ENCODE data around the gene ADAMTSL1.

DNA sequence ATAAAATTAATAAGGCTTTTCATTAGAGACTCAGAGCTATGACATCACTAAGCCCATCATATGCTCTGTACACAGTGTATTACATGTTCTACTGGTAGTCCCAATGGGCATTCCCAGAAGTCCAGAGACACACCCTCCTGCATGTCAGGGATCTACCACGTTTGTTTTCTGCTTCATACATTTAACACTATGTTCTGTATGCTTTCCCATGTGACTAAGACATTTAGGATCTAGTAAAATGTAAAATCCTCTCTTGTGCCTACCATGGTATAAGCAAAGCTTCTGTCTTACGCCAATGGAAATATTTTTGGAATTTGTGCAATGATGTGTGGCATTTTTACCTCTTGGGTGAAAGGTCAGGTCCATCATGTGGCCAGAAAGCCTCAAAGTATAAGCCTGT, 192.4 kb downstream of the ADAMTSL1 start:
- no peak for TF ChIP-seq CTCF (IDR thresholded peaks at IDR 0.05)
- TF ChIP-seq SIN3A (IDR thresholded peaks at IDR 0.05; ENCODE audit: borderline replicate concordance, insufficient read depth, low read depth, low read length), result no peak

All from Panc1 (cell line).